ENCODE data around the gene ARAP3.
A peak's percentile ranks its signal among the peaks of the same experiment; 100 is the strongest.

Gene ARAP3

GRCh38 chr5:141639357-141640050, 42.5 kb downstream of the ARAP3 start:
- no peak for DNase-seq

- no peak for DNase-seq
Measured at GRCh38 chr5:141638771-141639170, 43.3 kb downstream of the ARAP3 start.

- DNase-seq, result peak; percentile 81
Measured at GRCh38 chr5:141637767-141638419, 44.1 kb downstream of the ARAP3 start.

GRCh38 chr5:141637123-141637766, 44.8 kb downstream of the ARAP3 start:
- peak; percentile 87 for DNase-seq

- DNase-seq, result peak; percentile 96
Measured at GRCh38 chr5:141636413-141637122, 45.5 kb downstream of the ARAP3 start, which contains the start of the genes HDAC3 and RELL2. Gene HDAC3, minus strand, starts transcription at chr5:141636849. Its CDS starts 59 bp downstream, at chr5:141636790. Gene RELL2, plus strand, starts transcription at chr5:141636997. Its CDS starts 1,229 bp downstream, at chr5:141638226.

- no peak for DNase-seq
Measured at GRCh38 chr5:141636106-141636412, 46.0 kb downstream of the ARAP3 start.

GRCh38 chr5:141635646-141636045, 46.4 kb downstream of the ARAP3 start:
- no peak for DNase-seq

- DNase-seq, result no peak
Measured at GRCh38 chr5:141634720-141635119, 47.3 kb downstream of the ARAP3 start.

- no peak for DNase-seq
Measured at GRCh38 chr5:141633871-141634561, 48.0 kb downstream of the ARAP3 start.

GRCh38 chr5:141632650-141633049, 49.4 kb downstream of the ARAP3 start:
- DNase-seq, result peak; percentile 21

GRCh38 chr5:141630570-141631140, 51.4 kb downstream of the ARAP3 start:
- DNase-seq, result no peak

GRCh38 chr5:141628175-141628788, 53.7 kb downstream of the ARAP3 start:
- no peak for DNase-seq

- no peak for DNase-seq
Measured at GRCh38 chr5:141623611-141624010, 58.4 kb downstream of the ARAP3 start.

GRCh38 chr5:141623186-141623585, 58.8 kb downstream of the ARAP3 start:
- no peak for DNase-seq

GRCh38 chr5:141618804-141619554, 63.1 kb downstream of the ARAP3 start, which contains the start of gene DIAPH1:
Gene DIAPH1, minus strand, starts transcription at chr5:141619000. Its CDS starts 86 bp downstream, at chr5:141618914.
- peak; percentile 99 for DNase-seq

- peak; percentile 85 for DNase-seq
Measured at GRCh38 chr5:141618030-141618803, 63.8 kb downstream of the ARAP3 start.

- peak; percentile 45 for DNase-seq
Measured at GRCh38 chr5:141617682-141618029, 64.4 kb downstream of the ARAP3 start.

GRCh38 chr5:141617128-141617527, 64.9 kb downstream of the ARAP3 start:
- DNase-seq, result no peak

- no peak for DNase-seq
Measured at GRCh38 chr5:141615991-141616720, 65.9 kb downstream of the ARAP3 start.

- DNase-seq, result no peak
Measured at GRCh38 chr5:141613344-141613743, 68.7 kb downstream of the ARAP3 start.
